A549 treated with AZD9567 at 1 μM for 4 hours (cell line): Measurements from ENCODE around the gene JPT1. TPM values are rescaled to one million over a fixed set of nuclear protein-coding genes. Genes with fewer than 3 reads are reported as not detected.

Experiments
- total RNA-seq: library from RNA; stranded (reverse); fragments of 200-300 nt; extraction: Qiagen RNA extraction; gene quantifications from 5 replicates; pipeline ENCODE4 v1.2.3, GENCODE V29; 2022; ENCODE audit not compliant: insufficient read depth

JPT1 gene, protein sequence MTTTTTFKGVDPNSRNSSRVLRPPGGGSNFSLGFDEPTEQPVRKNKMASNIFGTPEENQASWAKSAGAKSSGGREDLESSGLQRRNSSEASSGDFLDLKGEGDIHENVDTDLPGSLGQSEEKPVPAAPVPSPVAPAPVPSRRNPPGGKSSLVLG
- total RNA-seq, result 760 to 817 TPM (median 790 TPM) in 5 replicates

DNA sequence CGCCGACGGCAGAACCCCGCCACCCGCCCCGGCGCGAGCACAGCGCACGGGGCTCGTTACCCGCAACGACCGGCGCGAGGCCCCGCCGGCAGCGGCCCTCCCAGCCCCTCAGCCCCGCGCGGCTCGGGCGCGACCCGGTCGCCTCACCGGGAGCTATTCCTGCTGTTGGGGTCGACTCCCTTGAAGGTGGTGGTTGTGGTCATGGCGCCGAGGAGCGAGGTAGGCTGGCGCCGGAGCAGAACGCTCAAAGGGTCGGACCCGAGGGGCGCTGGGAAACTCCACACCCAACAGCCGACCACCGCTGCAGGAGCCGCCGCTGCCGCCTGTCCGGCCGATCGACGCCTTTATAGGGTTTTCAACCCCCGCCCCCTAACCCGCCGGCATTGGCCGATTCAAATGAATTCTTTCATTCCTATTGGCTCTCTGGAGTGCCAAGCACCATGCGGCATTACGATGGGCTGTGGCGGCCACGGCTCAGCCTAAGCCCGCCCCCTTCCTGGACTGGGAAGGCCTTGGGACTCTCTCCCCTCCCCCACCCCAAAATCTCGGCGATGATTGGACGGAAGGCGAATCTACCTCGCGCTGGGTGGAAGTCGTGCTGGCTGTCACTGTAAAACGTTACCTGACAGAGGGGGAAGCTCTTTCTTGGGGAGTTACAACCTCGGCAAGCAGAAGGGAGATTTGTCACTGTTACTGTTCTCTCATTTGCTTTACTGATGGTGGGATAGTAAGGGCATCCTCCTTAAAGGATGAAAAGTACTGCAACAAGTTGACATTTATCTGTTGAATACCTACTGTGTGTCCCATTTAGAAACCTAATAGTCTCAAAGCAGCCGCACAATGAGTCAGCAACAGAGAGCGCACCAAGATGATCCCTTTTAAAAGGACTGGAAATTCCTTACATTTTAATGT is at the start of gene JPT1:
Gene JPT1 (minus strand): TSS at position 318 of the 912 bp plus-strand sequence. CDS start 115 bp downstream, at position 203.

DNA sequence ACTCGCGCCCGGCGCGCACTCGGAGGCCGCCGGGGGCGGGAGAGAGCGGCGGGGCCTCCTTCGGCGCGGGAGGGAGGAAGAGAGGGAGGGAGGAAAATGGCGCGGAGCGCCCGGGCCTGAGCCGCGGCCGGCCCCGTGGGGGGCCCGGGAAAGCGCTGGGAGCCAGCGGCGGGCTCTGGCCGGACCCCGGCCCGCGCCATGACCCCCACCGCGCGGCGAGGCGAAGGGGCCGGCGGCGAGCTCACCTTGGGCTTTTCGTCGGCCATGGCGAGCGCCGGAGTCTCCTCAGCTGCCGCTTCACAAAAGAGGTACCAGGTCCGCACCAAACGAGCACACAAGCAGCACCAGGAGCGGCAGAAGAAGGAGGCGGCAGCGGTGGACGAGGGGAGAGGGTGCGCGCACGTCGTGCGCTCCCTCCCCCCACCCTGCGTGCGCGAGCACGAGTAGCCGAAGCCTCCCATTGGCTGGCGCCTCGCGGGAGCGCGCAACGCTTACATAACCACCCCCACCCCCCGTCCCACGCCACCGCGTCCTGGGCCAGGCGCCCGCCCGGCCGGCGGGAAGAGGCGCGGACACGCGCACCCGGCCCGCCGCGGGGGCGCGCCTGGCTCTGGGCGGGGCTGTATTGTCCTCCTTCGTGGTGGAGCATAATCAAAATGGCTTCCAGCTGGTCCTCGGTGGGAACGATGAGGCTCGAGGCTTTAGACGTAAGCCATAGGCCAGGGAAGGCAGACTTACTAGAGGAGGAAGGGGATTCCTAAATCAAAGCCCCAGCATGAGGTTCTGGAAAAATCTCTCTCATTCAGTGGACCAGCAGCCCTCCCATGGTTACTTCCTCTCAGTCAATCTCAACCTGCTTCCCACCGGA is 28.5 kb upstream of the JPT1 start, which contains the start of gene SUMO2:
Gene SUMO2 (minus strand): TSS at position 391 of the 868 bp plus-strand sequence. CDS start 125 bp downstream, at position 266.

DNA sequence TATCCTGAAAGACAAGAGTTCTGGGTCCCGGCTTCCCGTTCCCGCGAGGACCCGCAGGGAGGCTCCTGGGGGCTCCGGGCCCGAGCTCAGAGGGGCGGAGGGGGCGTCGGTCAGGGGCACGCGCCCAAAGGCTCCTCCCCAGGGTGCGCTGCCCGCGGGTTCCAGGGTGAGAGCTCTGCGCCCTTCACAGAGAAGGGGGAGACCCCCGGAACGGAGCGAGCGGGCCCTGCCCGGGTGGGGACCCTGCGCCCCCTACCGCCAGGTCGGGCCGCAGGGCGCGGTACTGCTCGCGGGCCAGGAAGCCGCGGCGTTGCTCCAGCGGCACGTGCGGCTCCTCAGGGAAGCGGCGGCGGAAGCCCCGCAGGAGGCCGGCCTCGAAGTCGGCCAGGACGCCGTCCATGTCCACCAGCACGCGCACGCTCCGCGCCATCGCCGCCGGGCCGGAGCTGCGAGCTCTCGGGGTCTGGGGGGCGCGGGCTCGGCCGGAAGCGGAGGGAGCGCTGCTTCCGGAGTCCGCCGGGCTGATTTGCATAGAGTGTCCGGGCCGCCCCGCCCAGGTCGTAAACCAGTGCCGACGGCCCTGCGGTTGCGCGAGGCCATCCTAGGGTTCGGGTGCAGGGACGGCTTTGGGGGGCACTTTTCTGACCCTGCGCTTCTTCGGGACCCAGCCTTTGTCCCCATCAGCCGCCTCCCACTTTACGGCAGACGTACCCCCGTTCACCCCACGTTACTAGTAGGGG is 22.9 kb downstream of the JPT1 start, which contains the start of gene NT5C:
Gene NT5C (minus strand): TSS at position 465 of the 740 bp plus-strand sequence. CDS start 35 bp downstream, at position 430.

DNA sequence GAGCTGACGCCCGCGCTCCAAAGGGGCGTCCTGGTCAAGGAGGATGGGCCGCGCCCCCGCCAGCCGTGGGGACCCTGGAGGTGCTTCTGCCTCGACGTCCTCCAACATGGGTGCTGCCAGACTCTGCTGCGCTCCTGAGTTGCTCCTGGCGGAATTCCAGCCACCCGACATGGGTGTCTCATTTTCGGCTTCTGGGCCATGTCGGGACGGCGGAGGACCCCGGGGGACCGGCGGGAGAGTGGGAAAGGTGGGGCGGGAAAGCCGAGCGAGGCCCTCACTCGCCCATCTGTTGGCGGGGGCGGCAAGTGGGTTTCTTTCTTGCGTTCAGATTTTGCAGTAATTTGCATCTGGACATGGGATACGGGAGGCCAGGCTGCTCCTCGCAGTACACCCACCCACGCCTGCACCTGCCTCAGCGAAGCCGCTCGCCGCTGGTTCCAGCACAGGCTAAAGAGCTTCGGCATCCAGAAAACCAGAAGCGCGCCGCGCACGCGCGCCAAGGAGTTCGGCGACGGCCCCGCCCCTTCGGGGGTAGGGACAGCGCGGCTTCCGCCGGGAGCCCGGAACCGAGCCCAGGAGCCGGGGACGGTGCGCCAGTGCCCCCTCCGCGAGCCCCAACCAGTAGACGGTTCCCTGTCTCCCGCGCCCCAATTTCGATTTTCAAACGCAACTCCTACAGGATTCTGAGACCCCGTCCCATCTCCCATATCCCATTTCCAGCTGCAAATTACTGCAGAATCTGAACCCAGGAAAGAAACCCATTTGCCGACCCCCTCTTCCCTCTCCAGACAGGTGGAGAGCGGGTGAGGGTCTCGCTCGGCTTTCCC is 44.7 kb downstream of the JPT1 start, which contains the start of gene ARMC7:
Gene ARMC7 (plus strand): TSS at position 563 of the 827 bp plus-strand sequence. CDS start 320 bp downstream, outside the sequence.

DNA sequence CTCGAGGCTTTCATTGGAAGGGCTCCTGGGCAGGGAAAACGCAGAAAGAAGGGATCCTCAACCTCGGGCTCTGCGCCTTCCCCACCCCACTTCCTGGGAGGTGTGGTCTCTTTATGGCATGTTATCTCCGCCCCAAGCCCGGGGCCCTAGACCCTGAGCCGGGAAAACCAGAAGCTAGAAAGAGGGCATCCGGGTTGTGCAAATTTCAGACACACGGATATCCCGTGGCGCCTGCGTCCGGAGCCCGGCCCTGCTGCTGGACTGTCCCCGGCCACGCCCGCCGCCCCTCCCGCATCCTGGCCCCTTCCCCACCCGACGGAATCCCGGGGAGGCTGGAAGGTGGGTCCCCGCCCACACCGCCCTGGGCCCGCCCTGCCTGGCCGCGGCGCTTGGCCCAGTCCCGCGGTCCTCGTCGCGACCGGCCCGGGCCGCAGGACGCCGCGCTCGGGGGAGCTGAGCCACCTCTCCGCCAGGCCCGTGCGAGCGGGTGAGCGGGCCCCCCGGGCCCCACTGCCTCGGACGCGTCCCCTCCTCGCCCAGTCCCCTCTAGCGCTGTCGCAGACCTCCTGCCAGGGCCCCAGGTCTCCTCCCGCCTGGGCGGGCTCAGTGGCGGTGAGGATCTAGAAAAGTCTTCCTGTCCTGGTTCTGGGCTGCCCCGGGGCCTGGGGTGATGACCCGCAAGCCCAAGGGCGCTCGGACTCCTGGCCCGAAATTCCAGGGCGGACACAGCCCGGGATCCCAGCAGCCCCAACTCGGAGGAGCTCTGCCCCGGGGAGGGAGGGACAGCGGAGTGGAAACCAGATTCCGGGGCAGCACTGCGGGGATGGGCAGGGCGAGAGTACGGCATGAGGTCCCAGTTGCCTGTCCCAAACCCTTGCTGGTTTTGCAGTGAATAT is 66.5 kb downstream of the JPT1 start, which contains the start of gene SLC16A5:
Gene SLC16A5 (plus strand): TSS at position 397 of the 896 bp plus-strand sequence. CDS start 5,683 bp downstream, outside the sequence.

Other genes starting within 250 kb of the JPT1 start
- 0.06 to 0.09 TPM (median 0.06 TPM) in 4 of 5 replicates, not detected in the other for gene USH1G, start 231.3 kb downstream of the JPT1 start, total RNA-seq
- 0.03 to 0.08 TPM (median 0.06 TPM) in 4 of 5 replicates, not detected in the other for gene OTOP2, start 230.2 kb downstream of the JPT1 start, total RNA-seq
- not detected in 5 replicates for gene OTOP3, start 218.6 kb downstream of the JPT1 start, total RNA-seq
- gene HID1, start 181.8 kb downstream of the JPT1 start, total RNA-seq, result 11.9 to 17.0 TPM (median 12.3 TPM) in 5 replicates
- gene CDR2L, start 166.9 kb downstream of the JPT1 start, total RNA-seq, result 68.1 to 71.3 TPM (median 68.8 TPM) in 5 replicates
- 63.6 to 85.7 TPM (median 80.7 TPM) in 5 replicates for gene MRPL58, start 141.8 kb downstream of the JPT1 start, total RNA-seq
- 490 to 552 TPM (median 514 TPM) in 5 replicates for gene ATP5PD, start 107.5 kb downstream of the JPT1 start, total RNA-seq
- gene KCTD2, start 107.3 kb downstream of the JPT1 start, total RNA-seq, result 30.8 to 35.2 TPM (median 31.4 TPM) in 5 replicates
- 21.2 to 29.7 TPM (median 29.1 TPM) in 5 replicates for gene SLC16A5, start 66.6 kb downstream of the JPT1 start, total RNA-seq
- gene ARMC7, start 44.5 kb downstream of the JPT1 start, total RNA-seq, result 16.3 to 18.8 TPM (median 16.8 TPM) in 5 replicates
- gene NT5C, start 22.8 kb downstream of the JPT1 start, total RNA-seq, result 61.9 to 137 TPM (median 123 TPM) in 5 replicates
- gene SUMO2, start 28.4 kb upstream of the JPT1 start, total RNA-seq, result 352 to 579 TPM (median 384 TPM) in 5 replicates
- 91.8 to 101 TPM (median 98.8 TPM) in 5 replicates for gene NUP85, start 51.2 kb upstream of the JPT1 start, total RNA-seq
- gene GGA3, start 107.1 kb upstream of the JPT1 start, total RNA-seq, result 21.3 to 34.9 TPM (median 31.4 TPM) in 5 replicates
- 158 to 181 TPM (median 171 TPM) in 5 replicates for gene MRPS7, start 107.4 kb upstream of the JPT1 start, total RNA-seq
- gene MIF4GD, start 116.7 kb upstream of the JPT1 start, total RNA-seq, result 31.9 to 38.5 TPM (median 37.8 TPM) in 5 replicates
- gene SLC25A19, start 134.9 kb upstream of the JPT1 start, total RNA-seq, result 16.5 to 24.0 TPM (median 22.8 TPM) in 5 replicates